Dermis blood vessel endothelial cell (primary cell): ENCODE measurements around the gene ZNF275. TPM values are rescaled to one million over a fixed set of nuclear protein-coding genes. Genes with fewer than 3 reads are reported as not detected.
"Not testable (repeated sequence)": the region's sequence is repeated elsewhere in the genome, so short reads cannot be mapped to it uniquely, and the experiment has no call there.

ENCODE experiments used
- DNase-seq: peaks from one replicate; pipeline ENCODE4 v3.0.0; 2010
- total RNA-seq: library from RNA; depleted of rRNA; stranded (reverse); fragments of >200 nt; gene quantifications from 2 replicates; pipeline ENCODE4 v1.2.3, GENCODE V29; 2014

Gene ZNF275, protein sequence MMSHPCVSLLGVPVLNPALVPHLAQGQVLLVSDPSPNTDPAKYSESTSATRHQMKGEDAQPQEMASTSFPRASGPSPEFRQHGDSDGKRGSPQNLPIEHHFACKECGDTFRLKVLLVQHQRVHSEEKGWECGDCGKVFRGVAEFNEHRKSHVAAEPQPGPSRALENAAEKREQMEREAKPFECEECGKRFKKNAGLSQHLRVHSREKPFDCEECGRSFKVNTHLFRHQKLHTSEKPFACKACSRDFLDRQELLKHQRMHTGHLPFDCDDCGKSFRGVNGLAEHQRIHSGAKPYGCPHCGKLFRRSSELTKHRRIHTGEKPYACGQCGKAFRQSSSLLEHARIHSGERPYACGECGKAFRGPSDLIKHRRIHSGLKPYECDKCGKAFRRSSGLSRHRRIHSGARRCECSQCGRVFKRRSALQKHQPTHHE
- total RNA-seq = 5.3 and 7.3 TPM in 2 replicates

DNA sequence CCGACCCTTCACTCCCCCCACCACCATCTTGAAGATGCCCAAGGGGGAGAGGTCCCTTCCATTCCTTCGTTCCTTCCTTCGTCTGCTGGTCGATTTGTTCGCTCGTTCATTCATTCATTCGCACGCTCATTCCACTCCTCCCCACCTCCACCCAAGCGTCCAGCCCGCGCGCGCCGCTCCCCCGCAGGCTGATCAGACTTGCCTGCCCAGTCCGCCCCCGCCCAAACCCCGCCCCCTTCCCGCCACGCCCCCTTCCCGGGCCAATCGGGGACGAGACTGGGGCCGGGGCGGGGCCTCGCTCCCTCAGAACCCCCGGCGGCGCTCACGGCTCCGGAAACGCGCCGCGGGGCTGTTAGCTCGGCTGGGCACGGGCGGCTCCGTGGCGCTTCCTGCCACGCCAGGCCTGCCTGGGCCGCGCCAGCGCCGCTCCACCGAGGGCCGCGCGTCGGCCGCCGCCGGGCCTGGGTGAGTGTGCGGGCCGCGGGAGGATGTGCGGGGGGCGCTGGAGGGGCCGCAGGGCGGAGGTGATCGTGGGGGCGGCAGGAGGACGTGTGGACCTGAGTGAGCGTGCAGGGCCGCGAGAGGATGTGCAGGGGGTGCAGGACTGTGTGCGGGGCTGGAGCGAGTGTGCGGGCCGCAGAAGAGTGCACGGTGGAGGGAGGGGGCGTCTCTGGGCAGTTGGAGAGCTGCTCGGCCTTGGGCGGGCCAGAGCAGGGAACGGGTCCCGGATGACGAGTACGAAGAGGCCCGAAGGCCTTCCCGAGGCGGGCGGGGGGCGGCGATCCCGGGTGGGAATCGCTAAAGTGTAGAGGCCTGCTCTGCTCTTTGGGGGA, at the start of gene ZNF275:
Gene ZNF275 (plus strand): TSS at position 333 of the 833 bp plus-strand sequence. CDS start 2,527 bp downstream, outside the sequence.
- peak; percentile 79 for DNase-seq

DNA sequence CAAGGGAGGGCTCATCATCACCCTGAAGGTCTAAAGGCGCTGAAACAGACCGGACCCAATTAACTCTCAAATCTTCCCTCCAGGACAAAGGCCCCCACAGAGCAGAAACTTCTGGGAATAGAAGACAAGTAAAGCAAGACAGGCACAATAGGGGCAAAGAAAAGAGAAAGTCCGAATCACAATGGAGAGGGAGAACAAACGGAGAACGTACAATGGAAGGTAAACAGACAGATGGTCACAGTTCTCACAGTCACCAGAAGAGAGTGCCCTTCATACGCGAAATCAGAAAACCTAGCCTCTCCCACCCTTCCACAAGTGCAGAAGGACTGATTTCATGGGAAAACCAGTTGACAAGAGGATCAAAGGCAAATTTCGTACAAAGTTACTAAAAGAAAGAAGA, 48.3 kb upstream of the ZNF275 start:
- not testable (repeated sequence) for DNase-seq

DNA sequence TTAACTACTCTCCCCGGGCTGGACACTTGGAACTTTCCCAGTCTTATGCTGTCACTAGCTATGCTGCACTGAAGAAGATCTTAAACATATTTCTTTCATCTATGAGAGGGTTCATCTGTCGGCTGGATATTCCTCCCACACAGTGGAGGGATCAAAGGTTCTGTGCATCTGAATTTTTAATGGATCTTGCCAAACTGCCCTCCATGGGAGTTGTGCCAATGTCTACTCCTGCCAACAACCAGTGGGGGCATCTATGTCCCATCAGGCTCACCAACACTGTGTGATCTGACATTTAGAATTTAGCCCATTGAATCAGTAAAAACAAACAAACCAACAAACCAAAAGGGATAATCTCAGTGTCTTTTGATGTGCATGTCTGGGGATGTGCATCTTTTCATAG, 45.1 kb upstream of the ZNF275 start:
- DNase-seq = not testable (repeated sequence)

DNA sequence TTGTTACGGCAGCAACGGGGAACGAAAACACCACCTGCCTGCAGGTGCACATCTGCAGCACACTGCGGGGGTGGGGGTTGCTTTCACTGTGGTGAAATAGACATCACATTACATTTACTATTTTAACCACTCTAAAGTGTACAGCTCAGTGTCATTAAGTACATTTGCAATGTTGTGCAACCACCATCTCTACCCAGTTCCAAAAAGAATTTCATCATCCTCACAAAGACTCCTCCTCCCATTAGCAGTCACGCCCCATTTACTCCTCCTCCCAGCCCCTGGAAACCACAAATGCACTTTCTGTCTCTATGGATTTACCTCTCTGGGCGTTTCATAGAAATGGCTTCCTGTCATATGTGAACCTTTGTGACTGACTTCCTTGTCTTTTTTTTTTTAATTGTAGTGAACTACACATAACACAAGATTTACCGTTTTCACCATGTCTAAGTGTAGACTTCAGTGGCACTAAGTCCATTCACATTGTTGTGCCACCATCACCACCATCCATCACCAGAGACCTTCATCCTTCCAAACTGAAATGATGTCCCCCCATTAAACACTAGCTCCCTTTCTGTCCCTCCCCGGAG, 40.4 kb upstream of the ZNF275 start:
- DNase-seq = not testable (repeated sequence)

DNA sequence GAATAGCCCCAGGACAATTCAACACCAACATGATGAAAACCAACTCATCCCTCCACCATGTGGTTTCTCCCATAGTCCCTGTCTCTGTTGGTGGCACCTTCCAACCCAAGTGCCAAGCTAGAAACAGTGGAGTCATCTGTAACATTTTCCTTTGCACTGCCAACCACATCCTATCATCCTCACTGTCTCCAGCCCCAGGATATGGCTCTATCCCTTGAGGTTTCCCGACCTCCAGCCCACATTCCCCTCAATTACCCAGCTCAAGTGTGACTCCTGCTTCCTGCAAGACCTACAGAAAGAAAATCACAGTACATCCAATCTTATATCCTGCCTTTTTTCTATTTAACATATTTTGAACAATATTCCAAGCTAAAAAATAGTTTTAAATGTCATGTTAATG, 36.6 kb upstream of the ZNF275 start:
- no peak for DNase-seq

DNA sequence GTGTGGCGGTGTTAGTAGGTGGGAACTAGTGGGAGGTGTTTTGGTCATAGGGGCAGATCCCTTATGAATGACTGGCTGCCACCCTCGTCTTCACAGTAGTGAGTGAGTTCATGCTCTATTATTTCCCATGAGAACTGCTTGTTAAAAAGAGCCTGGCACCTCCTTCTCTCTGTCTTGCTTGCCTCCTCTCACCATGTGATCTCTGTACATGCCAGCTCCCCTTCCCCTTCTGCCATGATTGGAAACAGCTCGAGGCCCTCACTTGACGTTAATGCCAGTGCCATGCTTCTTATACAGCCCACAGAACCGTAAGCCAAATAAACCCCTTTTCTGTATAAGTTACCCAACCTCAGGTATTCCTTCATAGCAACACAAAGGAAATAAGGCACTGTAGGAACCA, 34.1 kb upstream of the ZNF275 start:
- no peak for DNase-seq

DNA sequence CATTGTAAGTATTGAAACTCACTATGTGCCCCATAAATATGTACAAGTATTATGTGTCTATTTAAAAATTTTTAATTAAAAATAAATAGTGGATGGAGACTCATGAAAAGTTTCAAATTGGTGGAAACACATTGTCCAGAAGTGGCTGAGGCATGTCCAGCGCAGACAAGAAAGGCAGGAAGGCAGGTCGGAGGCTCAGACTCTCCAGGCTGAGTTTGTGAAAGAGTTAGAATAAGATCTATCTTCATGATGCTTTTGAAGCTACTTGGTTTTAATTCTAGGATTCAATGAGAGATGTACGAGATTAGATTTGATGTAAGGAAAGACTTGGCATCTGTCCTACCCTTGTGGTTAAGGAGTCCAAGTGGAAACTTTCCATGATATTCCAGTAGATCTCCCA, 32.2 kb upstream of the ZNF275 start:
- no peak for DNase-seq

DNA sequence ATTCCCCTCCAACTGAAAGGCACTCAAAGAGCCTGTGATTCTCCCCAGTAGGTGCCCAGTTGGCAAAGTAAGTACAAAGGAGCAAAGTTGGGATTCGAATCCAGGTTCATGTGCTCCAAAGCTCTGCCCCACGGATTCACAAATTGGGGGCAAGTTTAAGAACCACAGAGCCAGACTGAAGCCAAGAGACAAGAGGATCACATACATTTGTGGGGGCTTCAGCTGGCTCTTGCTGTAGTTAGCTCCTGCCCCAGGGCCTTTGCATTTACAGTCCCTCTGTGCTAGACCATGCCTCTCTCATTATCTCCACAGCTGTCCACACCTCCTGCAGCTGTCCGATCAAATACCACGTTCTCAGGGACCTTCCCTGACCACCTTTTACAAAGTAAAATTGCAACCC, 31.2 kb upstream of the ZNF275 start:
- DNase-seq = no peak

DNA sequence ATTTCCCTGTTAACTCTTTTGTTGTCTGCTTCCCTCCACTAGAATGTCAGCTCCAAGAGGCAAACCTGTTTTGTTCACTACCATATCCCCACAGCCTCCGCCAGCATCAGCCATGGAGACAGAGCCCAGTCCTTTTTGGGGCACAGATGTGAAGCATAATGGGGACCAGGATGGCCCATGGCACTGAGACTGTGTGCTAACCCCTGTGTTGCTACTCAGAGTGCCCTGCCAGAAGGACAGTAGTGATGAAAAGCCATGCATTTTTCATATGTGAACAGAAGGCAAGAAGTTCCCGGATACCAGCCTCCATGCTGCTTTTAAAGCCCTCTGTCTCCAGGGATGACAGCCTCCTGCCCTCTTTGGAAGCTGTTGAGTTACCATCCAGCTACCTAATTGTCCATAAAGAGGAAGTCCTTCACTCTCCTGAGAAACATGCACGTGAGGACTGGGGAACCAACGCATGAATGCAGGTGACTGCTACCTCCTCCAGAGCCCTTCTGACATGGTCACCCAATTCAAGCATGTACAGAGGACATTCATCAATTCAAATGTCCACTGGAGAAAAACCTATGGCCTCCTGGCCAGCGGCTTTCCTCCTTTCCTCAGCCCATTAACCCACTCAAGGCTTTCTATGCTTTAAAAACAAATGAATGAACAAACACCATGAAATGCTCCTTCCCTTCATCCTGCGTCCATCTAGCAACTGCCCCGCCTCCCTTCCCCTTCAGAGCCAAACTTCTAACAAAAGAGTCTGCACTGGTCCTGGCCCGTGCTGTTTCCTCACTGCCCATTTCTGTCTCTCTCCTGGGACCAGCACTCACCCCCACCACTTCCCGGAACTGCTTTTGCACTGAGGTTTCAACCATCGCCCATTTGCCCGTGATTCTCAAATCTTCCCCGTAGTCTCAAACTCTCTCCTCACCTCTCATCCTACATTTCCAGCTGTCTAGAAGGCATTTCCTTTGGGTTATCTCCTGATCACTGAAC, 30.4 kb upstream of the ZNF275 start:
- DNase-seq = no peak

DNA sequence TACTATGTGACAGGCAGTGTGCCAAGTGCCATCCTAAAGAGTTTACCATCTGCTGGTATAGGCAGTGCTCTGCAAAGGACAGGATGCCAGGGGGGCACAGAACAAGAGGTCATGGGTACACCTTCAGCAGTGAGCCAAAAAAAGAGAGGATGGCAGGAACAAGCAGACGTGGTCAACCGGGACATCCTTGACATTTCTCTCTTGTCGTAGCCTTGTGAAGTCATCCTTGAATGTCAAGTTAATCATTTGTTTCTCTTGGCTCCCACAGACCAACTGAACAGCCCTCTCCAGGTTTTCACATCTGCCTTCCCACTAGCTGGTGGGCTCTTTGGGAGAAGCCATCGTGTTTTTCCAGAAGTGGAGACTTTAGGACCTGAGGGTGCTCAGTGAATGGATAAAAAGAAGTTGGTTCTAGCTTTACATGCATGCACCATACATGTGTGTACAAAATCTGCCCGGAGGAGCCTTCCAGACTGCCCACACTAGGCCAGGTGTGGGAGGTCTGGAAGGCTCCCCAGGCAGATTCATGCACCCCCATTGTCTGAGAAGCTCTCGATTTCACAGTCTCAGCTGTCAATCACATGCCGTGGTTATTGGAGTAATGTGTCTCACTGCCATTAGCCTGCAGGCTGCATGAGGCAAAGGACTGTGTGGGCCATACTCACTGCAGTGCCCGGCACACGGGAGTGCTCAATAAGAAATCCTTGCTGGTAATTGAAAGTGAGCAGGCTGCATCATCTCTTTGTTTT, 28.8 kb upstream of the ZNF275 start:
- DNase-seq = no peak

DNA sequence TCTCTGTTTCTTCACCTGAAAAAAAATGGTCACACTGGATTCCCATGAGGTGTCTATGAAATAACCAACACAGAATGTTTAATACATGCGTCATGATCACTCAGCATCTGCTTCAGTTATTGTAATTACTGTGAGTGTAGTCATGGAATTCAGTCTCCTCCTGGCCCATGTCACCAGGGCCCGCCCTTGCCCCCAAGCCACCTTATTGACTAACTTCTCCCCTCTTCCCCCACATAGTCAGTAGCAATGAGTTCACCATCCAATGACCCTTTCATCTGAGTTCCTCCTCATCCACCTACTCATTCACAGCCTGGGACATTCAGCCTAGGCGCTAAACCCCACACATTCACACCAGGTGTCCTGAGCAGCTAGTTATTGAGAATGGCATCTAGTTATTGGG, 28.0 kb upstream of the ZNF275 start:
- no peak for DNase-seq

DNA sequence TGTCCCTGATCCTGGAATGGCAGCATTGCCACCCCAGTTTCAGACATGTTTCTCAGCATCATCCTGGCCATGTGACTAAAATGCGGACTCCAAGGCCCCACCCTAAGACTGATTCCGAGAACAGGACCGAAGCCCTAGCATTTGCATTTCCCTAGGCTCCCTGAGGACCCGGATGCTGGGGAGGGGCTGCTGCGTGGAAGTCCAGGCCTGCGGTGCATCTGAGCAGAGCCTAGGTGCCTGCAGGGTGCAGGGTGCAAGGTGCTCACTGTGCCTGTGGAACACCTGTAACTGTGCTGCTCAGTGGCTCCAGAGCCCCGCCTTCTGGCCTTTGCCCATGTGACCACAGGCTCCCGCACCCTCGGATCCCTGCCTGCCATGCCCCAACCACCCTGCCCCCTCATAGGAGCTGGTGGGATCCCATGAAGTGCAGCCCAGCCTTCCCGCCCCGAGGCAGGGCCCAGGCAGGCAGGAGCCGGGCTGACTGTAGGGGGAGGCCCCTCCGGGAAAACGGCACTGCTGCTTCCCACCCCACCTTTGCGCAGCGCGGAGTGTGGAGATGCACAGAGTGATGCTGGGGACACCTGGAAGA, 27.3 kb upstream of the ZNF275 start:
- no peak for DNase-seq

DNA sequence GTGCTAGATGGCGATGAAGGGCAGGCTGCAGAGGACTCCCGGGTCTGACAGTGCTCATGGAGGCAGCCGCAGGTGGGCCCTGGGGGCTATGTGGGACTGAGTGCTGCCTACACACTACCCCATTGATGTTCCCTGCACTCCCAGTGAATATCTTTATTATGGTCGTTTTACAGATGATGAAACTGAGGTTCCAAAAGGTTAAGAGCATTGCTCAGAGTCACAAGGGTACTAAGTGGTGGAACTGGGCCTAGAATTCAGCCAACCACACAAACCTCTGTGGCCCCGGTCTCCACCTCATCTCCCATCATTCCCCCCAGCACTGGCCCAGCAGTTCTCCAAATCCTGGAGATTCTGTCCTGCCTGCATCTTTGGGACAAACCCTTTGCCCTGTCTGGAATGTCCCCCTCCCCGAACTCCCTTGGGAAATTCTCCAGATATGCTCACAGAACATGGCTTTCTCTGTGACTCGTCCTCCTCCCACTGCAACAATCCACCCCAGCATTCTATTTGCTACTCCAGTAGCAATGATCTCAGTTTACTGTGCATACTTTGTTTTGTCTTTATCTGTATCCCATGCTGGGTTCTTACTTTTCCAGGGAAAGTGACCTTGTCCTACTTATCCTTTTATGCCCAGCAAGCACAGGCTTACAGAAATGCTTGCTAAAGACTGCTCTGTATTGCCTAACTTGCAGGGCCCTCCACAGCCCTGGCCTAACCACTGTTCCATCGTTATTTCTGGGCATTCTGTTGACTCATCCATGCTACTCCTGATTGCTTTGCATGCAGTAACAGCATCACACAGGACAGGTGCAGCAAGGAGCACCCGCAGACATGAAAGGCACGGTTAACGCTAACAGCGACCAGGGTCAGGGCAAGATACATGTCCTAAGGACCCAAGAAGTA, 26.4 kb upstream of the ZNF275 start:
- no peak for DNase-seq

DNA sequence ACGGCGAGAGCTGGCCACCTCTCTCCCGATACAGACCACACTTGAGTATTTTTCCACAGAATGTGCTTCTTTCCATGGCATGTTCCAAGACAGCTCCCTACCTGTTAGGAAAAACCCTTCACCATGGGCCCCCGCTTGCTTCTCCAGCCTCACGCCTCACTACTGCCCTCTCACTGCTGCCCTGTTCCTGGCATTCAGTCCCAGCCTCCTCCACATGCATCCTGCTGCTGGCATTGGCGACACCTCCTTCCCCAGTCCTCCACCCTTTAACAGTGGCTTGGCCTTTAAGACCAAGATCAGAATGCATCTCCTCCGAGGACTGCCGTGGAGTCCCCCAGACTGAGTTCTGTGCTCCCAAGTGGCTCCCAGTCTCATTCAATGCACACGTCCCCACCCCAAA, 23.1 kb upstream of the ZNF275 start:
- no peak for DNase-seq

DNA sequence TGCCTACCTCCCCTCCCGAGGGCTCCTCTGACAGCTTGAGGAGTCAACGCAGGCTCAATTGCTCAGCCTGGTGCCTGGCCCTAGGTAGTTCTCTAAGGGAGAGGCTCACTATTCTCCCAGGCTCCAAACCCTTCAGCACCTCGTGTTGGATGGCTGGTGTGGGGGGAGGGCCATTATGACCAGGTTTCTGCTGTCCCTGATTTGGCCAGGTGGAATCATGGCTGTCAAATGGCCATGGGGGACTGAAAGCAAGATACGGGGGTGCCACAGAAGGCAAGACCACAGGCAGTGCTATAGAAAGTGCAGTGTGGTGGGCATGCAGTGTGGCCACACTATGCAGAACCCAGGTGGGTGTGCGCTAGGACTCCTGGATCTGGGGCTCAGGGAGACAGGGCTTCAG, 21.9 kb upstream of the ZNF275 start:
- no peak for DNase-seq

DNA sequence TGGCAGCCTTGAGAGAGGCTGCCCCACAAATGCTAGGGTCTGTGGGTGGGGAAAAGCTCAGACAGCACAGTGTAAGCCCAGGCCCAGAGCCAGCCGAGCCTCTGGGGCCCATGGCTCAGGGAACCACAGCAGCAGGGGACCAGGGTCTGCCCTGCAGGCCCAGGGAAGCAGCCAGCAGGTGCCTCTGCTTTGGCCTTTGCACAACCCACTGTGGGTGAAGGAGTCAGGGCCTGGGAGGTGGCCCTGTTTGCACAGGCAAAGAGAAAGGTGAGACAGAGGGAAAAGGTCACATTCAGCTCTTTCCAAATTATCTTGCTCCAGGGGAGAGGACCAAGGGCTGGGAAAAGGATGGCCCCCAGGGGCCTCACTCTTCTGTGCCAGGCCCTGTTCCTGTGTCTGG, 21.1 kb upstream of the ZNF275 start:
- DNase-seq = no peak

DNA sequence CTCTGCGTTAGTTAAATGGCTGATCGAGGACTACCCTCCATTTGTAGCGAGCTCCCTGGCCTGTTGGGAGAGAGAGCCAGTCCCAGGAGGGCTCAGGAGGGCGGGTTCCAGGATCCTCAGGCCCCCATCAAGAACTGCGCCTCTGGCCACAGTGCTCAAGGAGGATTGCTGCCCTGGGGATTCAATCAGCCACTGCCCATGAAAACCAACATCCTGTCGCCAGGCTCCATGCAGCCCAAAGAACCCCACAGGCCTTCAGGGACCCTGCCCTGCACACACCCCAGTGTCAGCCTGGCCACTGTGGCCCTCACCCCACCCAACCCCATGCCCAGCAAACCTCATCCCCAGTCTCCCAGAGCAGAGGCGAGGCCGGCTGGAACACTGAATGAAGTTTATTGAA, 16.6 kb upstream of the ZNF275 start:
- DNase-seq = no peak

DNA sequence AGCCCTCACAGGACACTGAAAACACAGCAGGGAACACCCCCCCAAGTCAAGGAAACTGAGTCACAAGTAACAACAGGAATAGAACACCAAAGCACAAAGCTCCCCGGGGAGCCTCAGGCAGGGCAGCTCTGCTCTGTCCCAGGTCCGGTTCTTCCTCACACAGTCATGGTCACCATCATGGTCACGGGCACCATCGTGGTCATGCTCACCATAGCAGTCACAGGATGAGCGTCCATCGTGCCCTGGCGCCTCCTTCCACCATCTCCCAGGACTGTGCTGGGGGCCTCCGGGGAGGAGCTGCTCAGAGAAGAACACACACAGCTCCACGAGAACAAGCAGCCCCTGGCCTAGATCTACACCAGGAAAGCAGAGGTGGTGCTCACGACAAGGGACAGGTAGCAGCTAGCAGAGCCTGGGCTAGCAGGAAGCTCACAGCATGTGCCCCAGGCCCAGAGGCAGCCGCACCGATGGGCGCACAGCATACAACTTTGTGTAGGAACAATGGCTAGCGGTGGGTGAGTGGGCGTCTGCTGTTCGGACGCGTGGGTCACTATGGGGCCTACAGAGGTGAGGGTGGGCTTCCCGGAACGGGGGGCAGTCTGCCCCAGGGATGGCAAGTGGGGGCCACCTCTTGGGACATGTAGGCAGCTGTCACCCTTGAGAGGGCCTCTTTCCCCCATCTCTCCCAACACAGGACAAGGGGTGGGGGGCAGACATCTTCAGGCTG, 15.8 kb upstream of the ZNF275 start:
- no peak for DNase-seq

DNA sequence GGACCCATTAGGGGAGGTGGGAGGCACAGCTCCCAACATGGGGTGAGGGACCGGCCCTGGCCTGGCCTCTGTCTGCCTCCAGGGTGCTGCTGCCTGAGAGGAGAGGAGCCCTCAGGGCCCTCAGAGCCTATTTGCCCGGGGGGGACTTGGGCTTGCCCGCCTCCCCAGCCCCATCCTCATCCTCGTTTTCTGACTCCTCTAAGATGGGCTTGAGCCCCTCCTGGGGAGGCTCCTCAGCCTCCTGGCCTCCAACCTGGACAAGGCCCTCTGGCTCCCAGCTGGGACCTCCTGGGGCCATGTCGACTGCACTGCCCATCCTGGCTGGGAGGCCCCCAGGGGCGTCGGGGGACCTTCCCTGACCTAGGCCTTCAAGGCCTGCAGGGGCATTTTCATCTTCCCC, 15.1 kb upstream of the ZNF275 start:
- DNase-seq = no peak
